Epithelial cell of proximal tubule (primary cell): ENCODE results near the gene SAMD4A. TPM values are rescaled to one million over a fixed set of nuclear protein-coding genes. Genes with fewer than 3 reads are reported as not detected.

ENCODE experiments used
- DNase-seq: peaks from one replicate; pipeline ENCODE4 v3.0.0-alpha.2; 2011; ENCODE audit warnings: low read depth
- H3K4me3 ChIP-seq: 2 replicates; pipeline ENCODE4 v1.5.1; 2011; ENCODE audit warnings: low read depth, mild to moderate bottlenecking, low read length
- total RNA-seq: library from RNA; depleted of rRNA; stranded (reverse); fragments of >200 nt; gene quantifications from 2 replicates; pipeline ENCODE4 v1.2.3, GENCODE V29; 2015
- TF ChIP-seq, protein P1 (sequence below): conservative IDR thresholded peaks from 2 replicates; pipeline ENCODE4 v1.5.1; 2012; ENCODE audit warnings: low read depth, mild to moderate bottlenecking, low read length

The SAMD4A gene
- total RNA-seq, 1 donor from 2014 or later, result 18.9 TPM

DNA sequence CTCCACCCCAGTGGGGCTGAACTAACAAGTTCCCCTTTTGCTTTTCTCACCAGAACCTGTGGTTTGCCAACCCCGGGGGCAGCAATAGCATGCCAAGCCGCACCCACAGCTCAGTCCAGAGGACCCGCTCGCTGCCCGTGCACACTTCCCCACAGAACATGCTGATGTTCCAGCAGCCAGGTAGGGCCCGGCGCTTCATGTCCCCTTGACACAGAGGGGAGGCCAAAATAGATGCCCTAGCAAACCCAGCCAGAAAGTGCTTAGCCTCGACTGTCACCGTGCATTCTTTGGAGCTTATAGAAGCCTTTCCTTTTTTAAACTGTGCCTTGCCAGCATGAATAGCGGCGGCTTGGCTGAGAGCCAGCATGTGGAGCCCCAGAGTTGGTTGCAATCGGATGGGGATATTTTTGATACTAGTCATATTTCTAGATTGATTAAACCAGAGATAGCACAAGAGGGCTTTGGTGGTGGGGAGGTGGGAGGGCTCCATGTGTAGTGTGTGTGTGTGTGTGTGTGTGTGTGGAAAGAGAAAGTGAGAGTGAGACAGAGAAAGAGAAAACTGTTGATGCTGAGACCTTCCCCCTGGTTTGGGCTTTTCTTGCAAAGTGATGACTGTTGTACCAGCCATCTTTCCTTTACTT is 209.6 kb downstream of the SAMD4A start:
- DNase-seq, result no peak
- TF ChIP-seq, protein P1, sequence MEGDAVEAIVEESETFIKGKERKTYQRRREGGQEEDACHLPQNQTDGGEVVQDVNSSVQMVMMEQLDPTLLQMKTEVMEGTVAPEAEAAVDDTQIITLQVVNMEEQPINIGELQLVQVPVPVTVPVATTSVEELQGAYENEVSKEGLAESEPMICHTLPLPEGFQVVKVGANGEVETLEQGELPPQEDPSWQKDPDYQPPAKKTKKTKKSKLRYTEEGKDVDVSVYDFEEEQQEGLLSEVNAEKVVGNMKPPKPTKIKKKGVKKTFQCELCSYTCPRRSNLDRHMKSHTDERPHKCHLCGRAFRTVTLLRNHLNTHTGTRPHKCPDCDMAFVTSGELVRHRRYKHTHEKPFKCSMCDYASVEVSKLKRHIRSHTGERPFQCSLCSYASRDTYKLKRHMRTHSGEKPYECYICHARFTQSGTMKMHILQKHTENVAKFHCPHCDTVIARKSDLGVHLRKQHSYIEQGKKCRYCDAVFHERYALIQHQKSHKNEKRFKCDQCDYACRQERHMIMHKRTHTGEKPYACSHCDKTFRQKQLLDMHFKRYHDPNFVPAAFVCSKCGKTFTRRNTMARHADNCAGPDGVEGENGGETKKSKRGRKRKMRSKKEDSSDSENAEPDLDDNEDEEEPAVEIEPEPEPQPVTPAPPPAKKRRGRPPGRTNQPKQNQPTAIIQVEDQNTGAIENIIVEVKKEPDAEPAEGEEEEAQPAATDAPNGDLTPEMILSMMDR, result no peak
- no peak overlapping the region for H3K4me3 ChIP-seq

DNA sequence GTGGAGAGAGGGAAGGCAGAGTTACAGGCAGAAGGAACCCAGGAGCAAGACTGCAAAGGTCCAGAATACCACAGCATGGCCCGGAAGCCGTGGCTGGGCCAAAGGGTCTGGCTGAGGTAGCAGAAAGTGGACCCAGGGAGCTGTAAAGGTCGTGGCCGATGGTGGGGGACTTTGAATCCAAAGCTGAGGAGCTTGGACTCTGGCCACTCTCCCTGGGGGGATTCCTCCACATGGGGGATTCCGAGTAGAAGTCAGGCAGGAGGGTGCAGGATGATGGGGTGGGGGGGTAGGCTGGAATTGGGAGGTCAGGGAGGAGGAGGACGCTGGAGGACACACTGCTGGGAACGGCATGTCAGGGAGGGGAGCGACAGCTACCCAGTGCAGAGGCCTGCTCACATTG is 210.5 kb downstream of the SAMD4A start:
- H3K4me3 ChIP-seq, result no peak overlapping the region
- DNase-seq, result no peak
- TF ChIP-seq, protein P1, result no peak

DNA sequence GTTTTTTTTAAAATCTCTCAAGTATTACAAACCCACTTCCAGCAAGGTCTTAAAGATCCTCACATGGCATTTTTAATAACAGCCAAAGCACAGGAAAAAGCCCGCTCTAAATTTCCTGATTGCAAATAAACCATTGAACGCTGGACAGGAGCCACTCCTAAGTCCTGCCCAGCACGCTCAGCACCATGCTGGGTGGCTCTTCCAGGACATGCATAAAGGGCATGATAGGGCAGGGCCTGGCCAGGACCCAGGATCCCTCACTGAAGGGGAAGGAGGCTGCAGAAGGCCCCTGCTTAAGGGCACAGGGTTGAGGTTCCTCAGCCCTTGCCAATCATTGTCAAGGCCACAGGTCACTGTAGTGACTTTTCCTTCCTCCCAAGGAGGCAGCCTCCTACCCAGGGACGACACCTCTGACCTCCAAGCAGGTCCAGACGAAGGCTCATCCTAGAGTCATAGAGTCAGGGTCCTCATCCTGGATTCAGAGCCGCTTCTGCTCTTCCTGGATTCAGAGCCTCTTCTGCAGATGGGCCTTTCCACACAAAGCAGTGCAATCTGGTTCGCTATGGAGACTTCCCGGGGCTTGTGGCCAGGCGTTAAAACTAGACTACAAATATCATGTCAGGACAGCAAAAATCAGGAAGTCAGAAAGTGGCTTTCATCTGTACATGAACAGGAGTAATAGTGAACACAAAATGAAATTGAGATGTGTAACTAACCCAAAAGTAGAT is 211.9 kb downstream of the SAMD4A start:
- H3K4me3 ChIP-seq, result no peak overlapping the region
- TF ChIP-seq, protein P1, result no peak
- no peak for DNase-seq

DNA sequence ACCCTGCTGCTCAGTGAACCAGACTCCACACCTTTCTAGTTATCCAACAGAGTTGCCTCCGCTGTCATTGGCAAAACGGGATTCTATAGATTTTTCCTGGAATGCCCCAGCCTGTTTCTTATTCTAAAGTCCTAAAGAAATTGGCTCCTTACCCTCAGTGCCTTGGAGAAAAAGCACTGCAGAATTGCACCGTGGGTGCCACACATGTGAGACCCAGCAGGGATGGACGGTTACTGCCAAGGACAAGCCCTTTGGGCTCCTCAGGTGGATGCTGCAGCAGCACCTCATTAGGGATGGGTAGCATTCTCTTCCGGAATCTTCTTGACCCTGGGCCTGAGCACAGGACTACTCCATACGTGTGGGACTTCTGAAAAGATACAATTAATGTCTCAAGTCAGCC is 214.2 kb downstream of the SAMD4A start:
- no peak for DNase-seq
- TF ChIP-seq, protein P1, result no peak
- H3K4me3 ChIP-seq, result no peak overlapping the region

DNA sequence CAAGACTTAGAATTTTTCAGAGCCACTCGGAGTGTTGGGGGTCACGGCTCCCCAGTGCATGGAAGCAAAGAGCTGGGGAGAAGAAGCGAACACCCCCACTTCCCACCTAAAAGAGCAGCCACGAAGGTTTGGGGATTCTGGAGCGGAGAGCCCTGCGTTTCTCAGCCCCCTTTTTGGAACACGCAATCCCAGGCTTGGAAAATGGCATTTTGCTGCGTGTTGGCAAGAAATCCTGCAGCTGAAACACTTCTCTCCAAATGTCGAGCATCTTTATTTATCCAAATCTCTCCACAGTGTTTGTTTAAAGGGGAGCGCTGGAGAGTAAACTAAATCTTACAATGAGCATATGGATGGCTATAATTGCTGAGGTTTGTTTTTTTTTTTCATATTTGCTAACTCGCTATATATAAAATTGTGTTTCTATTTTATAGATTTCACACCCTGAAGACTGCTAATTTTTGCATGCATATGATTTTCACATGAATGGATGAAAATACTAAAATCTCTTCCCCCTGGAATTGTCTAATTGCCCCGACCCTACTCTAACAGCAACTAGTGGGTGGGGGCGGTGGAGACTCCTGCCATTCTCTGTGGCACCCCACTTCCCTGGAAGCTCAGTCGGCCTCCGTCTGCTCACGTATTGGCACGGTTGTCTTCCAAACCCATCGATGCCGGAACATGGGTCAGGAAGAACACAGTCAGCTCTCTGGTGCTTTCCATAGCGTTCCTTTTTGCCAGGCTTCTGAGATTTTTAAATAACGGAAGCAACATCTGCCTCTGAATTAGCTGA is 215.2 kb downstream of the SAMD4A start:
- H3K4me3 ChIP-seq, result no peak overlapping the region
- TF ChIP-seq, protein P1, result no peak
- DNase-seq, result no peak

DNA sequence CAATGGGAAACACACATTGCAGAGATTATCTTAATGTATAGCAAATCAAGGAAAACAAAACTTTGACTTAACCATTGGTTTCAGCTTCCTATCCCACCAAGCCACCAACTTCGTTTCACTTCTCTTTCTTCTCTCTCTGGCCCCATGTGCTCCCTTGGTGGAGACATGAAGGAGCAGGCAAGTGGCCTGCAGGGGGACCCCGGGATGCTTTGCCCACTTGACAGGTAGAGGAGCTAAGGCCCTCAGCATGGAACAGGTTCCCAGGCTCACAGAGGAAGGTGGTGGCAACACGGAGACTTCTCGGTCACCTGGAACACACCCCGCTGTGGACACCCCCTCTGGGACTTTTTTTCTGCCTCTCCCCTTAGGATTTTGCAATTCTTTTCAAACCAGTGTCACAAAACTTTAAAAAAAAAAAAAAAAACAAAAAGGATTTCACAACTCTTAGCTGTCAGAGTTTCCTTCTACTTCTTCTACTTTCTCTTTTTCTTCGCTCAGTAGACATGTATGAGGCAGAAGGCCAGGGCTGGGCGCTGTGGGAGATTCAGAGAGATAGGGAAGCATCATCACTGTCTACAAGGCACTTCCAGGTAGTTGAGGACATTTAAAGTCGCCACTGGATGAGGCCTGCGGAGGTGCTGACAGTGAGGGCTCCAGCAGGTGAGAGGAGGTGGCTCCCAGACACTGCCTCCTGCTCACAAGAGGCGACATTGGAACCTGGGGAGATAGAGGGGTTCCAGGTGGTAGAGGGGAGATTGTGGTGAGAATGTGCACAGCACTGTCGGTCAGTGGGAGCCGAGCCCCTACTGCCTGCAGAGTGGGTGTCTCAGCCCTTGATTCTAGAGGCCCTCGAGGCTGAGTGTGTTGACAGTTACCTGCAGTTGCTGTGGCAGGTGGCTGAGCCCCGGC is 216.1 kb downstream of the SAMD4A start:
- H3K4me3 ChIP-seq, result no peak overlapping the region
- DNase-seq, result no peak
- TF ChIP-seq, protein P1, result peak; percentile 31
